Heart left ventricle (tissue), 16 donors: ENCODE measurements around the gene CORO6. TPM values are rescaled to one million over a fixed set of nuclear protein-coding genes. Genes with fewer than 3 reads are reported as not detected.

ENCODE experiments used
- ATAC-seq, 4 donors: fragments of 200-7000 bp; cut with Tn5 transposase; one replicate each; pipeline ENCODE4 v1.9.1; 2020 to 2022; ENCODE audit warnings: moderate library complexity in 4 of 4, mild to moderate bottlenecking in 3 of 4, moderate number of reproducible peaks in 1 of 4
- DNase-seq, 5 donors: peaks; one replicate each; pipeline ENCODE4 v3.0.0-alpha.2; 2020
- H3K27ac ChIP-seq, 12 donors: fragments of 200-600 bp; sonication (generic) in 4 of 12; one replicate each; pipeline versions ENCODE4 v1.5.0 to v1.8.0; 2016 to 2022; ENCODE audit warnings: mild to moderate bottlenecking in 2 of 12
- H3K27me3 ChIP-seq, 9 donors: fragments of 200-600 bp; sonication (generic) in 2 of 9; one replicate each; pipeline versions ENCODE4 v1.5.1 to v1.8.0; 2016 to 2022; ENCODE audit warnings: mild to moderate bottlenecking in 3 of 9
- H3K36me3 ChIP-seq, 9 donors: fragments of 200-600 bp; sonication (generic) in 2 of 9; one replicate each; pipeline versions ENCODE4 v1.5.0 to v1.8.0; 2018 to 2022; ENCODE audit warnings: mild to moderate bottlenecking in 2 of 9
- H3K4me1 ChIP-seq, 12 donors: fragments of 200-600 bp; sonication (generic) in 4 of 12; one replicate each; pipeline versions ENCODE4 v1.5.0 to v1.8.0; 2016 to 2022; ENCODE audit warnings: mild to moderate bottlenecking in 3 of 12
- H3K4me3 ChIP-seq, 12 donors: fragments of 200-600 bp; sonication (generic) in 4 of 12; one replicate each; pipeline versions ENCODE4 v1.5.0 to v1.8.0; 2017 to 2022; ENCODE audit warnings: mild to moderate bottlenecking in 9 of 12, moderate library complexity in 4 of 12
- H3K9me3 ChIP-seq, 12 donors: fragments of 200-600 bp; sonication (generic) in 4 of 12; one replicate each; pipeline versions ENCODE4 v1.5.0 to v1.8.0; 2016 to 2022; ENCODE audit warnings: mild to moderate bottlenecking in 1 of 12
- POLR2A ChIP-seq, 2 donors: fragments of 450-650 bp; IDR thresholded peaks; one replicate each; pipeline ENCODE4 v1.6.1; 2017; ENCODE audit warnings: antibody characterized with exemption in 2 of 2, mild to moderate bottlenecking in 2 of 2, moderate library complexity in 2 of 2
- WGBS, 4 donors: extraction: QIAGEN DNeasy Blood & Tissue Kit in 2 of 4; methylation state at CpG; one replicate each; pipeline versions ENCODE4 v1.1.5 to v1.1.7; 2013 to 2018; 5-methylcytosine and 5-hydroxymethylcytosine counted together
- intact Hi-C, 10 donors: fragments of 100-400 bp; cut with DNase I; formaldehyde crosslinking; loops; one replicate each; pipeline versions ENCODE4 v1.11.1 to v1.14.2; 2022
- polyA plus RNA-seq, 2 donors: library from polyadenylated mRNA; stranded (reverse); fragments of 200-250 nt; gene quantifications; one replicate each; pipeline ENCODE4 v1.2.3, GENCODE V29; 2013
- total RNA-seq, 9 donors: library from RNA; depleted of rRNA in 2 of 9; stranded (reverse); fragments of >200 nt in 2 of 9; fragmentation: NEBNext Ultra II Directional in 3 of 9; extraction: Animal tissue kit (Norgen Biotek cat#: 25700) in 3 of 9; gene quantifications; one replicate each; pipeline versions ENCODE4 v1.1.0 to v1.2.4, GENCODE V29; 2016 to 2023
- TF ChIP-seq, protein P1 (sequence below), 12 donors: fragments of 200-600 bp; sonication (generic) in 4 of 12; IDR thresholded peaks; one replicate each; pipeline versions ENCODE4 v1.5.0 to v1.8.0; 2018 to 2022; ENCODE audit warnings: antibody characterized with exemption in 12 of 12, mild to moderate bottlenecking in 5 of 12
- donor health status: ischemic (EF 13 %, LVEDD 7.1; RV severe dilation, severe dysfunction).
- donor health status: healthy with polysubstance abuse.
- donor health status: DM: no; HTN: yes; CAD: no.
- donor health status: DM: no; HTN: no; CAD: no.
- donor health status: ischemic (EF 25% LVEDD 6.9; RV normal size, moderate dysfunction).
- donor health status: ischemic (EF 25% LVEDD 5.7; RV mildly dilated, moderate dysfunction).
- donor health status: healthy.
- donor health status: DM: yes; HTN: yes; CAD: no.
- donor health status: ischemic (EF 35%, LVEDD 5.7; RV mildly dilated, moderate dysfunction).
- donor health status: nonischemic (EF 11% LVEDD 7.7; RV severe dilation, severe dysfunction).
- donor health status: DM: yes; HTN: yes; CAD: no.
- donor health status: PGD.
- donor health status: ischemic (EF 29% LVEDD 5.4; RV normal size, mild dysfunction).
- donor health status: nonischemic (EF 23%, LVEDD 6.1; RV moderate dilation, normal function).

CORO6 gene
- total and polyA plus RNA-seq, 11 donors, result 50.7 to 115 (median 95.5) TPM

- no peaks in the 10 kb centered on the region for H3K27me3 ChIP-seq
- ATAC-seq, result no peak
- H3K9me3 ChIP-seq, result no peaks in the 10 kb centered on the region
- WGBS, 4 donors, result 41 to 60% (median 49%) methylated on average over 4 of the region's 4 CpGs
- H3K4me3 ChIP-seq, result peak overlapping the region in 11 of 12 donors; percentile 51 to 83 (median 76)
- no peak for TF ChIP-seq POLR2A (IDR thresholded peaks at IDR 0.05)
- TF ChIP-seq, protein P1, sequence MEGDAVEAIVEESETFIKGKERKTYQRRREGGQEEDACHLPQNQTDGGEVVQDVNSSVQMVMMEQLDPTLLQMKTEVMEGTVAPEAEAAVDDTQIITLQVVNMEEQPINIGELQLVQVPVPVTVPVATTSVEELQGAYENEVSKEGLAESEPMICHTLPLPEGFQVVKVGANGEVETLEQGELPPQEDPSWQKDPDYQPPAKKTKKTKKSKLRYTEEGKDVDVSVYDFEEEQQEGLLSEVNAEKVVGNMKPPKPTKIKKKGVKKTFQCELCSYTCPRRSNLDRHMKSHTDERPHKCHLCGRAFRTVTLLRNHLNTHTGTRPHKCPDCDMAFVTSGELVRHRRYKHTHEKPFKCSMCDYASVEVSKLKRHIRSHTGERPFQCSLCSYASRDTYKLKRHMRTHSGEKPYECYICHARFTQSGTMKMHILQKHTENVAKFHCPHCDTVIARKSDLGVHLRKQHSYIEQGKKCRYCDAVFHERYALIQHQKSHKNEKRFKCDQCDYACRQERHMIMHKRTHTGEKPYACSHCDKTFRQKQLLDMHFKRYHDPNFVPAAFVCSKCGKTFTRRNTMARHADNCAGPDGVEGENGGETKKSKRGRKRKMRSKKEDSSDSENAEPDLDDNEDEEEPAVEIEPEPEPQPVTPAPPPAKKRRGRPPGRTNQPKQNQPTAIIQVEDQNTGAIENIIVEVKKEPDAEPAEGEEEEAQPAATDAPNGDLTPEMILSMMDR (IDR thresholded peaks at IDR 0.05), result no peak
- peaks cover 0 to 68% (median 35%) of the 10 kb centered on the region in 12 donors for H3K4me1 ChIP-seq
- intact Hi-C loops, result loop anchor here in 3 of 10 donors (5.0 kb wide), 2 partner anchors 41 to 154 kb away; no protein-coding TSS in a partner anchor
- DNase-seq, result no peak
- H3K36me3 ChIP-seq, result peaks cover 0 to 4% (median 0%) of the 10 kb centered on the region in 9 donors
- peak overlapping the region in 9 of 12 donors; percentile 72 to 98 (median 88) for H3K27ac ChIP-seq
These were observed 553 bp upstream of the CORO6 start for GRCh38 chr17:29623283-29623647.

- WGBS, 4 donors, result 30 to 50% (median 43%) methylated on average over 8 of the region's 8 CpGs
- peaks cover 0 to 4% (median 0%) of the 10 kb centered on the region in 9 donors for H3K36me3 ChIP-seq
- H3K27me3 ChIP-seq, result no peaks in the 10 kb centered on the region
- peaks cover 3 to 72% (median 46%) of the 10 kb centered on the region in 12 donors for H3K4me1 ChIP-seq
- no peaks in the 10 kb centered on the region for H3K9me3 ChIP-seq
- peak overlapping the region; percentile 51 to 83 (median 72) for H3K4me3 ChIP-seq
- ATAC-seq (no peak), DNase-seq (no peak)
- intact Hi-C loops, result loop anchor here in 3 of 10 donors (5.0 kb wide), 2 partner anchors 39 to 156 kb away; no protein-coding TSS in a partner anchor
- TF ChIP-seq POLR2A (IDR thresholded peaks at IDR 0.05), result no peak
- TF ChIP-seq, protein P1 (IDR thresholded peaks at IDR 0.05), result no peak
- H3K27ac ChIP-seq, result peak overlapping the region in 11 of 12 donors; percentile 72 to 98 (median 88)
These were observed 939 bp downstream of the CORO6 start for GRCh38 chr17:29621751-29622194.

GRCh38 chr17:29620779-29621500 lies 1.8 kb downstream of the CORO6 start:
- peaks cover 0 to 2% (median 0%) of the 10 kb centered on the region in 9 donors for H3K36me3 ChIP-seq
- DNase-seq (no peak), ATAC-seq (no peak)
- intact Hi-C loops, result loop anchor here in 3 of 10 donors (5.0 kb wide), 2 partner anchors 39 to 156 kb away; no protein-coding TSS in a partner anchor
- H3K4me3 ChIP-seq, result peak overlapping the region in 4 of 12 donors; percentile 63 to 83 (median 73)
- TF ChIP-seq, protein P1 (IDR thresholded peaks at IDR 0.05), result no peak
- TF ChIP-seq POLR2A (IDR thresholded peaks at IDR 0.05), result no peak
- H3K27ac ChIP-seq, result peak overlapping the region; percentile 0 to 98 (median 88)
- H3K27me3 ChIP-seq, result no peaks in the 10 kb centered on the region
- 71 to 92% (median 74%) methylated on average over 11 to 12 of the region's 12 CpGs for WGBS, 4 donors
- peaks cover 3 to 81% (median 55%) of the 10 kb centered on the region in 12 donors for H3K4me1 ChIP-seq
- H3K9me3 ChIP-seq, result no peaks in the 10 kb centered on the region

DNA sequence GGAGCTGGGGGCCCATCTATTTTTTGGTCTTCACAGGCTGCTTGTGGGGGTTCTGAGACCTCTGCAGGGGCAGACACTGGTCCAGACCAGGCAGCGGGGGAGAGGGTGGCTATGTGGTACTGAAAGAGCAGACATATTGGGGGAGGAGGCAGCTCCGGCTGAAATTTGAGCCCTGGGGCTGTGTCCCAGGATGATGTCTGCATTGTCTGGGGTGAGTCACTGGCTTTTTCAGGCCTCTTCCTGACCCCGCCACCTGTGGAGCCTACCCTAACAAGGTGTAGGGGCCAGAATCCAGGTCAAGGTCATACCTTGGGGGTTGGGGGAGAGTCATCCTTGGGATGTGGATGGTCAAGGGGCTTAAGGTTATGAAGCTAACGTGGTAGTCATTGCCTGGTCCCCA lies 2.4 kb downstream of the CORO6 start:
- H3K9me3 ChIP-seq, result no peaks in the 10 kb centered on the region
- WGBS, 4 donors, result 80 to 90% (median 87%) methylated on average over 4 of the region's 4 CpGs
- peaks cover 0 to 9% (median 0%) of the 10 kb centered on the region in 9 donors for H3K36me3 ChIP-seq
- TF ChIP-seq, protein P1 (IDR thresholded peaks at IDR 0.05), result no peak
- TF ChIP-seq POLR2A (IDR thresholded peaks at IDR 0.05), result no peak
- no peaks in the 10 kb centered on the region for H3K27me3 ChIP-seq
- no peak overlapping the region for H3K4me3 ChIP-seq
- H3K4me1 ChIP-seq, result peaks cover 3 to 85% (median 59%) of the 10 kb centered on the region in 12 donors
- peak overlapping the region in 11 of 12 donors; percentile 20 to 98 (median 88) for H3K27ac ChIP-seq
- ATAC-seq (no peak), DNase-seq (no peak)
- intact Hi-C loops, result loop anchor here in 3 of 10 donors (5.0 kb wide), 2 partner anchors 38 to 157 kb away; no protein-coding TSS in a partner anchor
